Measurements from ENCODE around the gene FAM110D.

DNA sequence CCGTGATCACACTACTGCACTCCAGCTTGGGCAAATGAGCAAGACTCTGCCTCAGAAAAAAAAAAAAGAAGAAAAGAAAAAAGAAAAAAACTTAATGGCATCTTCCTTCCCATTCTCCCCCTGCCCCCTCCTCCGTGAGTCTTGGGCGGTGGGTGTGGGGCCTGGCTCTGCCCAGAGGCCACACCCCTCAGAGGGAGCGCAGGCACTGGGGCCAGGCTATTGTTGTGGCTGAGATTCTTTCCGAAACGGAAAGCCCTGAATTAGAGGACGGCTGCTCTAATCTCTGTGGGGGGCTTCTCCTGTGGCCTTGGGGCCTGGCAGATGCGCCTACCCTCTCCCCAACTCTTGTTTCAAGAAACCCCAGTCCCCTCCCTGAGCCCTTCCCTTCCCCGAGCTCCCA, 4.1 kb upstream of the FAM110D start:
- no peak for TF ChIP-seq MEF2A (IDR thresholded peaks at IDR 0.05; ENCODE audit: borderline replicate concordance, low read depth)
- TF ChIP-seq, protein P1, sequence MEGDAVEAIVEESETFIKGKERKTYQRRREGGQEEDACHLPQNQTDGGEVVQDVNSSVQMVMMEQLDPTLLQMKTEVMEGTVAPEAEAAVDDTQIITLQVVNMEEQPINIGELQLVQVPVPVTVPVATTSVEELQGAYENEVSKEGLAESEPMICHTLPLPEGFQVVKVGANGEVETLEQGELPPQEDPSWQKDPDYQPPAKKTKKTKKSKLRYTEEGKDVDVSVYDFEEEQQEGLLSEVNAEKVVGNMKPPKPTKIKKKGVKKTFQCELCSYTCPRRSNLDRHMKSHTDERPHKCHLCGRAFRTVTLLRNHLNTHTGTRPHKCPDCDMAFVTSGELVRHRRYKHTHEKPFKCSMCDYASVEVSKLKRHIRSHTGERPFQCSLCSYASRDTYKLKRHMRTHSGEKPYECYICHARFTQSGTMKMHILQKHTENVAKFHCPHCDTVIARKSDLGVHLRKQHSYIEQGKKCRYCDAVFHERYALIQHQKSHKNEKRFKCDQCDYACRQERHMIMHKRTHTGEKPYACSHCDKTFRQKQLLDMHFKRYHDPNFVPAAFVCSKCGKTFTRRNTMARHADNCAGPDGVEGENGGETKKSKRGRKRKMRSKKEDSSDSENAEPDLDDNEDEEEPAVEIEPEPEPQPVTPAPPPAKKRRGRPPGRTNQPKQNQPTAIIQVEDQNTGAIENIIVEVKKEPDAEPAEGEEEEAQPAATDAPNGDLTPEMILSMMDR (IDR thresholded peaks at IDR 0.05) = no peak
- no peak for TF ChIP-seq RFX5 (IDR thresholded peaks at IDR 0.05; ENCODE audit: low read length)
